Neural cell (in vitro differentiated cells): ENCODE results near the gene PRKAB1. TPM values are rescaled to one million over a fixed set of nuclear protein-coding genes. Genes with fewer than 3 reads are reported as not detected.

Experiments
- H2AFZ ChIP-seq: fragments of 200-600, 300-800 bp; sonication (generic), shearing (Covaris generic); 2 replicates; pipeline ENCODE4 v1.6.0; 2014; ENCODE audit warnings: low read depth, mild to moderate bottlenecking, antibody characterized with exemption, low read length, moderate library complexity
- H3F3A ChIP-seq: fragments of 200-600 bp; shearing (Covaris generic); 2 replicates; pipeline ENCODE4 v1.6.1; 2016; ENCODE audit warnings: mild to moderate bottlenecking, moderate library complexity, mixed read lengths, antibody characterized with exemption, low read length; ENCODE audit not compliant: insufficient read depth, poor library complexity, severe bottlenecking
- H3K27ac ChIP-seq: fragments of 200-600, 300-800 bp; sonication (generic), shearing (Covaris generic); 2 replicates; pipeline ENCODE4 v1.5.1; 2014; ENCODE audit warnings: mild to moderate bottlenecking, low read length, moderate library complexity
- H3K27me3 ChIP-seq: fragments of 300-800, 200-600 bp; sonication (generic), shearing (Covaris generic); 2 replicates; pipeline ENCODE4 v1.6.0; 2014; ENCODE audit warnings: mild to moderate bottlenecking, low read depth, low read length, moderate library complexity; ENCODE audit not compliant: insufficient read depth
- H3K36me3 ChIP-seq: fragments of 300-800, 200-600 bp; sonication (generic), shearing (Covaris generic); 2 replicates; pipeline ENCODE4 v1.5.1; 2014; ENCODE audit warnings: mild to moderate bottlenecking, antibody characterized with exemption, low read length, moderate library complexity; ENCODE audit not compliant: insufficient read depth
- H3K4me2 ChIP-seq: fragments of 300-800, 200-600 bp; sonication (generic), shearing (Covaris generic); 2 replicates; pipeline ENCODE4 v1.6.0; 2014; ENCODE audit warnings: mild to moderate bottlenecking, low read length
- H3K4me3 ChIP-seq: fragments of 300-800, 200-600 bp; sonication (generic), shearing (Covaris generic); 2 replicates; pipeline ENCODE4 v1.5.1; 2014; ENCODE audit warnings: mild to moderate bottlenecking, low read length, moderate library complexity
- H3K79me2 ChIP-seq: fragments of 200-600 bp; shearing (Covaris generic); replicated peaks from 2 replicates; pipeline ENCODE4 v1.6.0; 2014; ENCODE audit warnings: mild to moderate bottlenecking, low read length, moderate library complexity; ENCODE audit not compliant: insufficient read depth
- H3K9ac ChIP-seq: fragments of 300-800, 200-600 bp; sonication (generic), shearing (Covaris generic); 2 replicates; pipeline ENCODE4 v1.6.1; 2016; ENCODE audit warnings: mild to moderate bottlenecking, low read length, mixed read lengths
- H3K9me2 ChIP-seq: fragments of 200-600 bp; shearing (Covaris generic); 2 replicates; pipeline ENCODE4 v1.6.1; 2016; ENCODE audit warnings: mild to moderate bottlenecking, low read length, mixed read lengths; ENCODE audit not compliant: insufficient read depth
- H3K9me3 ChIP-seq: fragments of 200-600, 300-800 bp; sonication (generic), shearing (Covaris generic); 2 replicates; pipeline ENCODE4 v1.6.1; 2016; ENCODE audit warnings: mild to moderate bottlenecking, mixed run types, low read length, moderate library complexity, mixed read lengths
- H4K20me1 ChIP-seq: fragments of 200-600 bp; shearing (Covaris generic); 2 replicates; pipeline ENCODE4 v1.6.1; 2016; ENCODE audit warnings: mild to moderate bottlenecking, mixed run types; ENCODE audit not compliant: insufficient read depth
- CTCF ChIP-seq: fragments of 450-650 bp; IDR thresholded peaks from 2 replicates; pipeline ENCODE4 v1.5.1; 2014; ENCODE audit warnings: antibody characterized with exemption, mild to moderate bottlenecking, moderate library complexity; ENCODE audit not compliant: poor library complexity, severe bottlenecking
- EP300 ChIP-seq: fragments of 450-650 bp; conservative IDR thresholded peaks from 2 replicates; pipeline ENCODE4 v1.6.1; 2014; ENCODE audit warnings: antibody characterized with exemption, mild to moderate bottlenecking, moderate library complexity; ENCODE audit not compliant: poor library complexity, severe bottlenecking
- EZH2 ChIP-seq: fragments of 200-600, 300-800 bp; shearing (Covaris generic), sonication (generic); IDR thresholded peaks from 2 replicates; pipeline ENCODE4 v1.6.1; 2014; ENCODE audit warnings: antibody characterized with exemption, low read length, borderline replicate concordance, mild to moderate bottlenecking; ENCODE audit not compliant: insufficient read depth, poor library complexity, severe bottlenecking
- MXI1 ChIP-seq: fragments of 450-650 bp; conservative IDR thresholded peaks from 2 replicates; pipeline ENCODE4 v1.6.1; 2014; ENCODE audit warnings: antibody characterized with exemption, mild to moderate bottlenecking; ENCODE audit not compliant: poor library complexity, severe bottlenecking
- POLR2AphosphoS5 ChIP-seq: IDR thresholded peaks from 2 replicates; pipeline ENCODE4 v1.6.1; 2012
- RAD21 ChIP-seq: fragments of 450-650 bp; conservative IDR thresholded peaks from 2 replicates; pipeline ENCODE4 v1.6.1; 2014; ENCODE audit warnings: antibody characterized with exemption, mild to moderate bottlenecking, moderate library complexity
- REST ChIP-seq: IDR thresholded peaks from 2 replicates; pipeline ENCODE4 v1.6.1; 2012; ENCODE audit warnings: borderline replicate concordance
- SMC3 ChIP-seq: fragments of 450-650 bp; conservative IDR thresholded peaks from 2 replicates; pipeline ENCODE4 v1.6.1; 2014; ENCODE audit warnings: antibody characterized with exemption, mild to moderate bottlenecking, moderate library complexity; ENCODE audit not compliant: poor library complexity
- TAF1 ChIP-seq: IDR thresholded peaks from 2 replicates; pipeline ENCODE4 v1.6.1; 2012; ENCODE audit warnings: low read depth
- polyA plus RNA-seq: library from polyadenylated mRNA; depleted of rRNA; stranded (reverse); fragments of >200 nt; gene quantifications from 2 replicates; pipeline ENCODE4 v1.2.3, GENCODE V29; 2014

PRKAB1 gene
- polyA plus RNA-seq, 1 donor from 2014 or later: 38.0 TPM

GRCh38 chr12:119661882-119662281, 6.1 kb upstream of the PRKAB1 start:
- no peaks in the 10 kb centered on the region for H3K27me3 ChIP-seq
- no peak for TF ChIP-seq SMC3
- TF ChIP-seq POLR2AphosphoS5: no peak
- TF ChIP-seq EP300: no peak
- no peak for TF ChIP-seq MXI1
- no peak for TF ChIP-seq EZH2
- no peak for TF ChIP-seq REST
- TF ChIP-seq TAF1: no peak
- no peak for TF ChIP-seq CTCF
- no peak for TF ChIP-seq RAD21
- H3K27ac ChIP-seq: no peak overlapping the region
- H3K9me2 ChIP-seq: no peaks in the 10 kb centered on the region
- H3K9me3 ChIP-seq: no peaks in the 10 kb centered on the region
- H3K79me2 ChIP-seq: no peaks in the 10 kb centered on the region
- H2AFZ ChIP-seq: no peak overlapping the region
- H4K20me1 ChIP-seq: no peaks in the 10 kb centered on the region
- no peak overlapping the region for H3K4me3 ChIP-seq
- H3F3A ChIP-seq: no peaks in the 10 kb centered on the region
- no peak overlapping the region for H3K9ac ChIP-seq
- no peaks in the 10 kb centered on the region for H3K36me3 ChIP-seq
- no peak overlapping the region for H3K4me2 ChIP-seq

- TF ChIP-seq REST (no peak), CTCF (no peak), EP300 (no peak), RAD21 (no peak), POLR2AphosphoS5 (no peak), TAF1 (no peak), SMC3 (no peak), MXI1 (no peak)
- no peaks in the 10 kb centered on the region for H4K20me1 ChIP-seq
- H3K79me2 ChIP-seq: peaks cover 5% of the 10 kb centered on the region
- no peaks in the 10 kb centered on the region for H3F3A ChIP-seq
- no peak overlapping the region for H3K4me3 ChIP-seq
- H3K27ac ChIP-seq: no peak overlapping the region
- no peak overlapping the region for H3K9ac ChIP-seq
- no peak overlapping the region for H3K4me2 ChIP-seq
- H3K36me3 ChIP-seq: no peaks in the 10 kb centered on the region
- no peak overlapping the region for H2AFZ ChIP-seq
- no peaks in the 10 kb centered on the region for H3K9me3 ChIP-seq
- H3K9me2 ChIP-seq: no peaks in the 10 kb centered on the region
- no peaks in the 10 kb centered on the region for H3K27me3 ChIP-seq
Measured at GRCh38 chr12:119664642-119665041, 3.3 kb upstream of the PRKAB1 start.
